Sigmoid colon (tissue), 4 donors: ENCODE measurements around the gene AADACL4.

Experiments
- CTCF ChIP-seq, 4 experiments: fragments of 450-650 bp in 3 of 4; fragments of 200-600 bp in 1 of 4; IDR thresholded peaks; one replicate each; pipeline ENCODE4 v1.5.1; 2016 to 2019; ENCODE audit warnings: antibody characterized with exemption in 4 of 4, mild to moderate bottlenecking in 3 of 4, moderate library complexity in 2 of 4
- EP300 ChIP-seq, 4 donors: sonication (generic); formaldehyde crosslinking; IDR thresholded peaks; one replicate each; pipeline ENCODE4 v1.6.1; 2017; ENCODE audit warnings: antibody characterized with exemption in 4 of 4
- POLR2A ChIP-seq, 2 donors: fragments of 450-650 bp; IDR thresholded peaks; one replicate each; pipeline ENCODE4 v1.6.1; 2016; ENCODE audit warnings: antibody characterized with exemption in 2 of 2, mild to moderate bottlenecking in 2 of 2, moderate library complexity in 2 of 2
- POLR2AphosphoS5 ChIP-seq, 4 donors: sonication (generic); formaldehyde crosslinking; IDR thresholded peaks; one replicate each; pipeline ENCODE4 v1.6.1; 2017; ENCODE audit warnings: antibody characterized with exemption in 4 of 4

- TF ChIP-seq EP300 (IDR thresholded peaks at IDR 0.05) (no peak), CTCF (IDR thresholded peaks at IDR 0.05) (no peak), POLR2AphosphoS5 (IDR thresholded peaks at IDR 0.05) (no peak), POLR2A (IDR thresholded peaks at IDR 0.05) (no peak)
Measured at GRCh38 chr1:12634696-12635202, 9.1 kb upstream of the AADACL4 start.
